ENCODE data around the gene CEP131. TPM values are rescaled to one million over a fixed set of nuclear protein-coding genes. Genes with fewer than 3 reads are reported as not detected.

CEP131 gene
- total RNA-seq, 1 donor from 2014 or later: 35.1 TPM

GRCh38 chr17:81193470-81194224 lies 29.1 kb downstream of the CEP131 start:
- H3K36me3 Mint-ChIP-seq (ENCODE audit: unreplicated experiment): no peaks in the 10 kb centered on the region
- H3K27me3 Mint-ChIP-seq (ENCODE audit: unreplicated experiment): peaks cover 1% of the 10 kb centered on the region
- no peak overlapping the region for H3K4me3 Mint-ChIP-seq (ENCODE audit: unreplicated experiment)
- peaks cover 1% of the 10 kb centered on the region for H3K9me3 Mint-ChIP-seq (ENCODE audit: unreplicated experiment)
- no peak for DNase-seq
- no peaks in the 10 kb centered on the region for H3K4me1 Mint-ChIP-seq (ENCODE audit: low read depth, unreplicated experiment)
- TF ChIP-seq, protein P1, sequence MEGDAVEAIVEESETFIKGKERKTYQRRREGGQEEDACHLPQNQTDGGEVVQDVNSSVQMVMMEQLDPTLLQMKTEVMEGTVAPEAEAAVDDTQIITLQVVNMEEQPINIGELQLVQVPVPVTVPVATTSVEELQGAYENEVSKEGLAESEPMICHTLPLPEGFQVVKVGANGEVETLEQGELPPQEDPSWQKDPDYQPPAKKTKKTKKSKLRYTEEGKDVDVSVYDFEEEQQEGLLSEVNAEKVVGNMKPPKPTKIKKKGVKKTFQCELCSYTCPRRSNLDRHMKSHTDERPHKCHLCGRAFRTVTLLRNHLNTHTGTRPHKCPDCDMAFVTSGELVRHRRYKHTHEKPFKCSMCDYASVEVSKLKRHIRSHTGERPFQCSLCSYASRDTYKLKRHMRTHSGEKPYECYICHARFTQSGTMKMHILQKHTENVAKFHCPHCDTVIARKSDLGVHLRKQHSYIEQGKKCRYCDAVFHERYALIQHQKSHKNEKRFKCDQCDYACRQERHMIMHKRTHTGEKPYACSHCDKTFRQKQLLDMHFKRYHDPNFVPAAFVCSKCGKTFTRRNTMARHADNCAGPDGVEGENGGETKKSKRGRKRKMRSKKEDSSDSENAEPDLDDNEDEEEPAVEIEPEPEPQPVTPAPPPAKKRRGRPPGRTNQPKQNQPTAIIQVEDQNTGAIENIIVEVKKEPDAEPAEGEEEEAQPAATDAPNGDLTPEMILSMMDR (IDR thresholded peaks at IDR 0.05; ENCODE audit: partially characterized antibody, unreplicated experiment): no peak
- H3K27ac Mint-ChIP-seq (ENCODE audit: unreplicated experiment): no peak overlapping the region

DNA sequence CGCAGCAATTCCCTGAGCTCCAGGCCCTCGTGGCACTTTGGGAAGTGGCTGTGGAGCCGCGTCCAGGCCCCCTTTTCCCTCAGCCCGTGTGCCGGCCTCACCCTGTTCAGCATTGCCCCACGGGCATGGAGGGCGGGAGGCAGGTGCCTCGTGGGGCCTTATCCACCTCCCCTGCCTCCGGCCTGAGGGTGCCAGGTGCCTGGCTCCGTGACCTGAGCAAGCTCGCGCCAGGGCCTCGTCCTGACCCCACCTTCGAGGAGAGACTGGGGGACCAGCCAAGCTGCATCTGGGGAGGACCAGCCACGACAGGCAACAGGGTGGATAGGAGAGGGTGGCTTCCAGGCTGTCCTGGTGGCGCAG lies 29.7 kb downstream of the CEP131 start:
- Mint-ChIP-seq H3K9me3 (ENCODE audit: unreplicated experiment) (peaks cover 1% of the 10 kb centered on the region), H3K4me1 (ENCODE audit: low read depth, unreplicated experiment) (no peaks in the 10 kb centered on the region), H3K4me3 (ENCODE audit: unreplicated experiment) (no peak overlapping the region), H3K27ac (ENCODE audit: unreplicated experiment) (no peak overlapping the region), H3K27me3 (ENCODE audit: unreplicated experiment) (no peaks in the 10 kb centered on the region), H3K36me3 (ENCODE audit: unreplicated experiment) (no peaks in the 10 kb centered on the region)
- DNase-seq: no peak
- TF ChIP-seq, protein P1 (IDR thresholded peaks at IDR 0.05; ENCODE audit: partially characterized antibody, unreplicated experiment): no peak

DNA sequence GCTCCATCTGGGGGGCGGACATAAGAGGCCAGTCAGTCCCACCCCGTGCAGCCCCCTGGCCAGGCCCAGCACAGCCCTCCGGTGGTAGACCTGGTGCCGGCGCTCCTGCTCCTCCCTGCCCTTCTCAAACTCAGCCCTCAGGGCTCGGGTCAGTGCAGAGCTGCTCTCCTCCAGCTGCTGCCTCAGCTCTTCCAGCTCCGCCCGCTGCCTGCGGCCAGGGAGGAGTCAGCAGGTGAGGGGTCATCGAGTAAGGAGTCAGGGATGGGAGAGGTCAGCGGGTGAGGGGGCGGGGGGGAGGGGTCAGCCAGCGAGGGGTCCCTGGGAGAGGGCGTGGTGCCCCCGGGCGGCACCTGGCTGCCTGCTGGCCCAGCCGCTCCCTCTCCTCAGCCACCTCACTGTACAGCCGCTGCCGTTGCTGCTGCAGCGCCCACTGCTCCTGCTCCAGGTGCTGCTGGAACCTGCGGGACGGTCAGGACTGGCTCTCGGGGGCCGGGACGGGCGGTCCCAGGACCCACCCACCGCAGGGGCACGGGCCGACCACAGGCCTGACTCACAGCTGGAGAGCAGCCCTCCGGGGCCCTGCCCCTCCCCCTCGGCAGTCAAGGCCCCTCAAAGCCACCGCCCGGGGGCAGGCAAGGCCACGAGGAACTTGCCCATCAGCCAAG lies 30.2 kb downstream of the CEP131 start:
- H3K4me1 Mint-ChIP-seq (ENCODE audit: low read depth, unreplicated experiment): no peaks in the 10 kb centered on the region
- H3K9me3 Mint-ChIP-seq (ENCODE audit: unreplicated experiment): peaks cover 1% of the 10 kb centered on the region
- no peak overlapping the region for H3K4me3 Mint-ChIP-seq (ENCODE audit: unreplicated experiment)
- H3K36me3 Mint-ChIP-seq (ENCODE audit: unreplicated experiment): no peaks in the 10 kb centered on the region
- TF ChIP-seq, protein P1 (IDR thresholded peaks at IDR 0.05; ENCODE audit: partially characterized antibody, unreplicated experiment): no peak
- no peak overlapping the region for H3K27ac Mint-ChIP-seq (ENCODE audit: unreplicated experiment)
- no peak for DNase-seq
- no peaks in the 10 kb centered on the region for H3K27me3 Mint-ChIP-seq (ENCODE audit: unreplicated experiment)

GRCh38 chr17:81191646-81192045 lies 31.1 kb downstream of the CEP131 start:
- Mint-ChIP-seq H3K27me3 (ENCODE audit: unreplicated experiment) (no peaks in the 10 kb centered on the region), H3K4me3 (ENCODE audit: unreplicated experiment) (no peak overlapping the region), H3K27ac (ENCODE audit: unreplicated experiment) (no peak overlapping the region), H3K4me1 (ENCODE audit: low read depth, unreplicated experiment) (no peaks in the 10 kb centered on the region), H3K9me3 (ENCODE audit: unreplicated experiment) (peaks cover 1% of the 10 kb centered on the region), H3K36me3 (ENCODE audit: unreplicated experiment) (no peaks in the 10 kb centered on the region)
- DNase-seq: no peak
- TF ChIP-seq, protein P1 (IDR thresholded peaks at IDR 0.05; ENCODE audit: partially characterized antibody, unreplicated experiment): no peak

GRCh38 chr17:81191116-81191515 lies 31.6 kb downstream of the CEP131 start:
- DNase-seq: no peak
- peaks cover 1% of the 10 kb centered on the region for H3K9me3 Mint-ChIP-seq (ENCODE audit: unreplicated experiment)
- H3K4me1 Mint-ChIP-seq (ENCODE audit: low read depth, unreplicated experiment): no peaks in the 10 kb centered on the region
- H3K36me3 Mint-ChIP-seq (ENCODE audit: unreplicated experiment): no peaks in the 10 kb centered on the region
- no peak overlapping the region for H3K27ac Mint-ChIP-seq (ENCODE audit: unreplicated experiment)
- TF ChIP-seq, protein P1 (IDR thresholded peaks at IDR 0.05; ENCODE audit: partially characterized antibody, unreplicated experiment): no peak
- no peaks in the 10 kb centered on the region for H3K27me3 Mint-ChIP-seq (ENCODE audit: unreplicated experiment)
- H3K4me3 Mint-ChIP-seq (ENCODE audit: unreplicated experiment): no peak overlapping the region
